ENCODE data around the gene RFC4.
A peak's percentile ranks its signal among the peaks of the same experiment; 100 is the strongest.

DNA sequence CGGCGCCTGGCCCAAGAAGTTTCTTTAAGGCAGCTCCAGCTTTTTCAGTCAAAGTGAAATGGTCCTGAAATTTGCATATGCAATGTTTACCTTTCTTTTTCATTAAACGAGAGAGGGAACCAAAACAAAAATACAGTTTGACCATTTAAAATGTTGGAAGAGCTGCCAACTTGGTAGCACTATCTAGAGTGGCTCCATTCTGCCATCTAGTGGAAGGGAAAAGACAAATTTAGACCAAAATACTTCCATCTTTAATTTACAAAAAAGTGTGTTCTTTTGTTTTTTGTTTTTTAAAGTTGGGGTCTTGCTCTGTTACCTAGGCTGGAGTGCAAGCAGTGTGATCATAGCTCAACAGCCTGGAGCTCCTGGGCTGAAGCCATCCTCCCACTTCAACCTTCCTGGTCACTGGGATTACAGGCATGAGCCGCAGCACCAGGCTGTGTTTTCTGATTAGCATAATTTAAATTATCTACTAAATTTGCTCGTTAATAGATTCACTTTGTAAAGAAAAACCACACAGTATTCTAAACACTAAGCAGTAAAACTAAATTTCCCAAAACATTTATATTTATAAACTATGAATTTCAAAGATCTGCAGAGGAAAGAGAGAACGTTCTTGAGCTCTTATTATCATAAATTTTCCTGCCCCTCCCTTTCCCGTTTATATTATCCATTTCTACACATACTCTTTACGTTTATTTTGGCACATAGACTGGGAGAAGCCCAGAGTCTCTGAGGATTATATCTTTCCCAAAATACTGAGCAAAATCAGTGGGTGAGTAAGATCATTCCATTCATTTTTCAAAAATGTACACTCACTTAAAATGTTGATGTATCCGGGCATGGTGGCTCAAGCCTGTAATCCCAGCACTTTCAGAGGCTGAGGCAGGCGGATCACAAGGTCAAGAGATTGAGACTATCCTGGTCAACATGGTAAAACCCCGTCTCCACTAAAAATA, 15.4 kb upstream of the RFC4 start:
- TF ChIP-seq, protein P1, sequence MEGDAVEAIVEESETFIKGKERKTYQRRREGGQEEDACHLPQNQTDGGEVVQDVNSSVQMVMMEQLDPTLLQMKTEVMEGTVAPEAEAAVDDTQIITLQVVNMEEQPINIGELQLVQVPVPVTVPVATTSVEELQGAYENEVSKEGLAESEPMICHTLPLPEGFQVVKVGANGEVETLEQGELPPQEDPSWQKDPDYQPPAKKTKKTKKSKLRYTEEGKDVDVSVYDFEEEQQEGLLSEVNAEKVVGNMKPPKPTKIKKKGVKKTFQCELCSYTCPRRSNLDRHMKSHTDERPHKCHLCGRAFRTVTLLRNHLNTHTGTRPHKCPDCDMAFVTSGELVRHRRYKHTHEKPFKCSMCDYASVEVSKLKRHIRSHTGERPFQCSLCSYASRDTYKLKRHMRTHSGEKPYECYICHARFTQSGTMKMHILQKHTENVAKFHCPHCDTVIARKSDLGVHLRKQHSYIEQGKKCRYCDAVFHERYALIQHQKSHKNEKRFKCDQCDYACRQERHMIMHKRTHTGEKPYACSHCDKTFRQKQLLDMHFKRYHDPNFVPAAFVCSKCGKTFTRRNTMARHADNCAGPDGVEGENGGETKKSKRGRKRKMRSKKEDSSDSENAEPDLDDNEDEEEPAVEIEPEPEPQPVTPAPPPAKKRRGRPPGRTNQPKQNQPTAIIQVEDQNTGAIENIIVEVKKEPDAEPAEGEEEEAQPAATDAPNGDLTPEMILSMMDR (conservative IDR thresholded peaks at IDR 0.05; ENCODE audit: low read depth, low read length), result peak; percentile 75
- TF ChIP-seq EZH2 (IDR thresholded peaks at IDR 0.05; ENCODE audit: borderline replicate concordance, low read depth, low read length, poor library complexity, severe bottlenecking), result no peak
